Thoracic aorta (tissue), 2 donors: ENCODE measurements around the gene BLM. TPM values are rescaled to one million over a fixed set of nuclear protein-coding genes. Genes with fewer than 3 reads are reported as not detected.

Experiments
- ATAC-seq: fragments of 150-250 bp; one replicate; pipeline ENCODE4 v1.8.0; 2017; ENCODE audit warnings: low read depth; ENCODE audit not compliant: insufficient number of reproducible peaks, low FRiP score
- DNase-seq: peaks from one replicate; pipeline ENCODE4 v3.0.0-alpha.2; 2020; ENCODE audit warnings: low spot score
- H3K27ac ChIP-seq, 2 donors: fragments of 200-600 bp; sonication (generic); 1 replicate in 1 of 2; 2 replicates in 1 of 2; pipeline ENCODE4 v1.5.1; 2016; ENCODE audit warnings: mild to moderate bottlenecking in 2 of 2, moderate library complexity in 2 of 2
- H3K27me3 ChIP-seq: fragments of 200-600 bp; sonication (generic); replicated peaks from 2 replicates; pipeline ENCODE4 v1.6.0; 2016; ENCODE audit warnings: mild to moderate bottlenecking; ENCODE audit not compliant: insufficient read depth
- H3K36me3 ChIP-seq: fragments of 200-600 bp; sonication (generic); one replicate; pipeline ENCODE4 v1.5.1; 2016
- H3K4me1 ChIP-seq, 2 donors: fragments of 200-600 bp; sonication (generic); 1 replicate in 1 of 2; 2 replicates in 1 of 2; pipeline versions ENCODE4 v1.5.1 to v1.6.0; 2016; ENCODE audit warnings: low read depth in 2 of 2, mild to moderate bottlenecking in 1 of 2; ENCODE audit not compliant: control insufficient read depth in 1 of 2
- H3K4me3 ChIP-seq: fragments of 200-600 bp; sonication (generic); 2 replicates; pipeline ENCODE4 v1.5.1; 2016; ENCODE audit warnings: mild to moderate bottlenecking
- H3K9me3 ChIP-seq: fragments of 200-600 bp; sonication (generic); 2 replicates; pipeline ENCODE4 v1.5.1; 2016
- total RNA-seq, 2 donors: library from RNA; depleted of rRNA; stranded (reverse); fragments of >200 nt; gene quantifications; one replicate each; pipeline versions ENCODE4 v1.1.0 to v1.2.3, GENCODE V29; 2016
- TF ChIP-seq, protein P1 (sequence below): fragments of 200-600 bp; sonication (generic); IDR thresholded peaks from one replicate; pipeline ENCODE4 v1.5.1; 2019; ENCODE audit warnings: antibody characterized with exemption

The BLM gene
- total RNA-seq, 2 donors from 2014 or later = 0.49 to 0.81 TPM

DNA sequence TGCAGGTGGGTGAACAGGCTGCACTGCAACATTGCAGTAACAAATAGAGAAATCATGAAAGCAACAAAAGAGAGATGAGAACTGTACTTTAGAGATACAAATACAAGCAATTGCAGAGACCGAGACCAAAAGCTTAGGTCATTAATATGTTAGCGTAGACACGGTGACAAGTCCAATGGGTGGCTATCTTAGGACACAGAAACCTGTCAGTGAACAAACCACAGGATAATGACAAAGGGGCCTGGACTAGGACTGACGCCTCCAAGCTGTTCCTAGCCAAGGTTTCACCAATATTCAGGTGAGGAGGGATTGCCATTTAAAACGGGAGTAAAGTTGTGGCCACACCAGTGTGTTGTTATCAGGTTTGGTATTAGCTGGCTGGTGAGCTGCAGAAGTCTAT is 41.7 kb upstream of the BLM start:
- H3K9me3 ChIP-seq = no peaks in the 10 kb centered on the region
- no peak overlapping the region for H3K27ac ChIP-seq
- H3K36me3 ChIP-seq = no peaks in the 10 kb centered on the region
- DNase-seq (no peak), ATAC-seq (no peak)
- no peak overlapping the region for H3K4me3 ChIP-seq
- peaks cover 0 to 9% of the 10 kb centered on the region in 2 donors for H3K4me1 ChIP-seq
- TF ChIP-seq, protein P1, sequence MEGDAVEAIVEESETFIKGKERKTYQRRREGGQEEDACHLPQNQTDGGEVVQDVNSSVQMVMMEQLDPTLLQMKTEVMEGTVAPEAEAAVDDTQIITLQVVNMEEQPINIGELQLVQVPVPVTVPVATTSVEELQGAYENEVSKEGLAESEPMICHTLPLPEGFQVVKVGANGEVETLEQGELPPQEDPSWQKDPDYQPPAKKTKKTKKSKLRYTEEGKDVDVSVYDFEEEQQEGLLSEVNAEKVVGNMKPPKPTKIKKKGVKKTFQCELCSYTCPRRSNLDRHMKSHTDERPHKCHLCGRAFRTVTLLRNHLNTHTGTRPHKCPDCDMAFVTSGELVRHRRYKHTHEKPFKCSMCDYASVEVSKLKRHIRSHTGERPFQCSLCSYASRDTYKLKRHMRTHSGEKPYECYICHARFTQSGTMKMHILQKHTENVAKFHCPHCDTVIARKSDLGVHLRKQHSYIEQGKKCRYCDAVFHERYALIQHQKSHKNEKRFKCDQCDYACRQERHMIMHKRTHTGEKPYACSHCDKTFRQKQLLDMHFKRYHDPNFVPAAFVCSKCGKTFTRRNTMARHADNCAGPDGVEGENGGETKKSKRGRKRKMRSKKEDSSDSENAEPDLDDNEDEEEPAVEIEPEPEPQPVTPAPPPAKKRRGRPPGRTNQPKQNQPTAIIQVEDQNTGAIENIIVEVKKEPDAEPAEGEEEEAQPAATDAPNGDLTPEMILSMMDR = no peak
- H3K27me3 ChIP-seq = no peaks in the 10 kb centered on the region

DNA sequence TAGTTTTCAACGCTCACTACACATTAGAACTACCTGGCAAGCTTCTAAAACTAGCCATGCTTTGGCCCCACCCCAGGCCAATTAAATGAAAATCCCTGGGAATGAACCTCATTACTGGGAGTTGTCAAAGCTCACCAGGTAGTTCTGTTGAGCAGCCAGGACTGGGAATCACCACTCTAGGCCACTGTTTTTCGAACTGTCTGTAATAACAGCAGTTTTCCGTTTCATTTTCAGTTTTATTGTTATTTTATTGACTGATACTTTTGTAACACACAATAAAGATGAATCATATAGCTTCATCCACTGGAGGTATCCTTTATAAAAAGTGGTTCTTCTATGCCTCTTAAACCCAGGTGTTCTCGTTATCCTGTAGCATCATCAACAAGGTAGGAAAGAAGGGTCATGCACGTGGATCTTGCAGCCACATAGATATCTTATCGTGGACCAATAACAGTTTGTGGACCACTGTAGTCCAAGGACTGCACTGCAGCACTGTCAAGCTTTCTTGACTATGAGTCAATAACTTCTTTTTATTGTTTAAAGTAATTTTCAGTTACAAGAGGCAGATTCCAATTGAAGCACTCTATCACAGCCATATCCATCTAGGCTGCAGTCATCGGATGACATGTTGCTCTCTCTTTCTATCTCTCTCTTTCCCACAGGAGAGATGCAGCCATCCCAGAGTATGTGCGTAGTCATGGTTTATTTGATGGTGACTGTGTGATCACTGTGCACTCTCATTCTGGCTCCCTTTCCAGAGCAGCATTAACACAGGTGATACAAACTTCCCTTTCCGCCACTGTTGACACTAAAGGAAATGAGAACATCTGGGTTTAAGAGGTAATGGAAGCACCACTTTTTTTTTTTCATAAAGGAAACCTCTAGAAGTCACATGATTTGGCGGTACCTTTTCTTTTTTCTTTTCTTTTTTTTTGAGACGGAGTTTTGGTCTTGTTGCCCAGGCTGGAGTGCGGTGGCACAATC is 39.0 kb upstream of the BLM start:
- ATAC-seq (no peak), DNase-seq (no peak)
- Histone ChIP-seq H3K9me3 (no peaks in the 10 kb centered on the region), H3K27me3 (no peaks in the 10 kb centered on the region), H3K27ac (no peak overlapping the region), H3K4me1 (peaks cover 5 to 25% of the 10 kb centered on the region in 2 donors), H3K4me3 (no peak overlapping the region), H3K36me3 (no peaks in the 10 kb centered on the region)
- TF ChIP-seq, protein P1 = no peak

DNA sequence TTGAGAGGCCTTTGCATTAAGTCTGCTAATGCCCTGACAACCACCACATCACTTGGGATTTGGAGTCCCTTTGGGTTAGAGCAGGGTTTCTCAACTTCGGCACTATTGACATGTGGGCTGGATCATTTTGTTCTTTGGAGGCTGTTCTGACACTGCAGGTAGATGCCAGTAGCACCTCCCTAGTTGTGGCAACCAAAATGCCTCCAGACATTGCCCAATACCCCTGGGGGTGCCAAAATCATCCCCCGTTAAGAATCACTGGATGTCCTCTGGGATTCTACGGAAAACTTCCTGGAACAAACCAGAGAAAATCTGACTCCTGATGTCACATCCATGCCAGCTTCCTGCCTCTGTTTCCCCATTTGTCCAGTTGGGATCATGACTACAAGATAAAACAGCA is 37.2 kb upstream of the BLM start:
- Histone ChIP-seq H3K9me3 (no peaks in the 10 kb centered on the region), H3K36me3 (no peaks in the 10 kb centered on the region), H3K27ac (peak overlapping the region; percentile 77 to 85), H3K27me3 (no peaks in the 10 kb centered on the region), H3K4me1 (peaks cover 5 to 25% of the 10 kb centered on the region in 2 donors), H3K4me3 (no peak overlapping the region)
- ATAC-seq (no peak), DNase-seq (no peak)
- TF ChIP-seq, protein P1 = no peak

DNA sequence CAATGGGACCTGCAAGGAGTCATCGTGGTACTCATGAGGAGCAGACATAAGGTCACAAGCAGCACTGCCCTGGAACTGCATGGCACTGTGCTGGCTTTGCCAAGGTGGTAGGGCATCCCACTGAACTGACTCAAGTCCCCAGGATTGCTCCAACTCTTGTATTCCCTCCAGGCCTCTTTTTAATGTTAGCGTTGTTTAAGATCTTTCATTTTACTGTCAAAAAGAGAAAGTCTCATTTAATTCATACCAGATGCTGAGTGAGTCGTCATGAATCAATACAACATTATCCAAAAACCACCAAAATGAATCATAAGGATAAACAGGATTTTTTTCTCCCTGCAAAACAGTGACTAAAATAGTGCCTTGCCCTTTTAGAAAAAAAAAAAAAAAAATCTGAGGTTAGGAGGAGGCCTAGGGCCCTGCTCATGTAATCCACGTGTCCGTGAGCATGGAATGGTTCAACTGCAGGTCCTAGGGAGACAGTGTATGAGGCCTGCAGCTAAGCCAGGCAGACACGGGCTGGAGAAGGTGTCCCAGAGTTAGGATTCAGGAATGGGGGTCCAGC is 36.7 kb upstream of the BLM start:
- peak overlapping the region; percentile 77 to 85 for H3K27ac ChIP-seq
- TF ChIP-seq, protein P1 = no peak
- no peaks in the 10 kb centered on the region for H3K36me3 ChIP-seq
- peaks cover 5 to 25% of the 10 kb centered on the region in 2 donors for H3K4me1 ChIP-seq
- H3K4me3 ChIP-seq = no peak overlapping the region
- ATAC-seq (peak; percentile 65), DNase-seq (peak; percentile 21)
- H3K9me3 ChIP-seq = no peaks in the 10 kb centered on the region
- H3K27me3 ChIP-seq = no peaks in the 10 kb centered on the region

DNA sequence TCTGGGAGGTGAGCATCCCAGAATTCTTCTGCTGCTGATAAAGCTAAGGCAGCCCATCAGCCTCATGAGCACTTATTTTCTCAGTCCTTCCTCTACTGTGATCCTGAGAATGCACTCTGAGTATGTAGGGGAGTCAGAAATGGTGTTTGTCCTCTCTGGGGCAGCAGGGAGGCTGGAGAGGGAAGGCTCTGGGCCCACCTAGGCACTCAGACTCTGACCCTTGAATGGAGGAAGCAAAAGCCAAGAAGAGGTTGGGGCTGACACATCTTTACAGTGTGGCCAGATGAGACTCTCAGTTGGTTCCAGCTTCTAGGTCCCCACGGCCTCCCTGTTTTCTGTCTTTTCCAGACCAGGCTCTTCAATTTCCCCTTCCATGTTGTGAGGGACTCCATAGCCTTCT is 36.1 kb upstream of the BLM start:
- no peak for ATAC-seq
- Histone ChIP-seq H3K4me3 (no peak overlapping the region), H3K9me3 (no peaks in the 10 kb centered on the region), H3K36me3 (no peaks in the 10 kb centered on the region), H3K4me1 (peaks cover 5 to 25% of the 10 kb centered on the region in 2 donors), H3K27ac (peak overlapping the region; percentile 77 to 85), H3K27me3 (no peaks in the 10 kb centered on the region)
- TF ChIP-seq, protein P1 = no peak
- DNase-seq = no peak
